ENCODE data around the gene NUBP1.

DNA sequence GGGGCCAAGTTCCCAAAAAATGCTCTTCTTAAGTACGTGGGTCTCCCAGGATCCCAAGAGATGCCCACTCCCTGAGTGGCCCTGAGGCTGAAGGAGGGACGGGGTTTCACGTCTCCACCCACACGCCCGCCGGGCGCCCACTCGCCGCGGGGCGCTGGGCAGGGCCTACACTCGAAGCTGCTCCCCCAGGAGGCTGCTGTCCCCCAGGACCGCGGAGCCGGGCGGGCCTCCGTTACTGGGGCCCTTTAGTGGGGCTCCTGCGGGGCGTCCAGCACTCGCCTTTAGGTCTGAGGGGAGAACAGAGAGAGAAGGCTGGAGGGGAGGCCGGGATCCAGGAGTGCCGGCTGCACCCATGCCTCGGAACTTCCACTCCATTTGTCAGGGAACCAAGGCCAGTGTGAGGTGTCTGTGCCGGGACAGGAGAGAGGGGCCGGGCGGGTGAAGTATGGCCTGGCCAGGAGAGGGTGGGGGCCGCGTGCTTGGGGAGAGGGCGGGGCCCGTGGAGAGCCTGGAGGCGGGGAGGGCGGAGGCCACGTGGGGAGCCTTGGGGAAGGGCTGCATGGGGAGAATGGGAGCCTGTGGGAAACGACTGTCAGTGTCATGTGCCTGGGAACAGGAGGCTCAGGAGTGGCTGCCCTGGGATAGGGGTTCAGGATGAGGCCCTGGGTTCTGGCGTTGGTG lies 18.8 kb downstream of the NUBP1 start:
- TF ChIP-seq CTCF (IDR thresholded peaks at IDR 0.05) (no peak), POLR2AphosphoS5 (IDR thresholded peaks at IDR 0.05; ENCODE audit: insufficient read depth in 1 of 2, low read depth in 1 of 2) (no peak)
